H1 (cell line): Measurements from ENCODE around the gene TSPAN2. TPM values are rescaled to one million over a fixed set of nuclear protein-coding genes. Genes with fewer than 3 reads are reported as not detected.

Source experiments
- ASH2L ChIP-seq: fragments of 200-600, 300-600 bp; sonication (generic); IDR thresholded peaks from one replicate; pipeline ENCODE4 v1.7.1; 2017; ENCODE audit warnings: low read length
- BRCA1 ChIP-seq: IDR thresholded peaks from 2 replicates; pipeline ENCODE4 v1.6.1; 2012; ENCODE audit warnings: low read depth, low read length, improper control_type of control experiment
- CBX8 ChIP-seq: fragments of 300-800, 300-1000 bp; sonication (generic); IDR thresholded peaks from 2 replicates; pipeline ENCODE4 v1.7.1; 2016; ENCODE audit warnings: low read depth, low read length, borderline replicate concordance
- CHD1 ChIP-seq: IDR thresholded peaks from 2 replicates; pipeline ENCODE4 v1.6.1; 2012; ENCODE audit warnings: low read depth, low read length, improper control_type of control experiment
- CREB1 ChIP-seq: IDR thresholded peaks from 2 replicates; pipeline ENCODE4 v1.6.1; 2012; ENCODE audit warnings: inconsistent platforms
- CTBP2 ChIP-seq: IDR thresholded peaks from 2 replicates; pipeline ENCODE4 v1.7.0; 2011; ENCODE audit warnings: borderline replicate concordance, mild to moderate bottlenecking, moderate library complexity, mixed read lengths, low read length; ENCODE audit not compliant: insufficient read depth, insufficient read length
- EP300 ChIP-seq, 2 experiments: IDR thresholded peaks; 1 replicate in 1 of 2; 2 replicates in 1 of 2; pipeline ENCODE4 v1.6.1; 2011 to 2012; ENCODE audit warnings: low read depth in 2 of 2, low read length in 2 of 2, mild to moderate bottlenecking in 2 of 2, borderline replicate concordance in 1 of 2, inconsistent platforms in 1 of 2, moderate library complexity in 1 of 2
- JUND ChIP-seq: IDR thresholded peaks from 2 replicates; pipeline ENCODE4 v1.6.1; 2011; ENCODE audit warnings: mild to moderate bottlenecking, improper control_type of control experiment, low read length
- KDM1A ChIP-seq: fragments of 200-600, 300-600 bp; sonication (generic); IDR thresholded peaks from 2 replicates; pipeline ENCODE4 v1.7.1; 2016; ENCODE audit warnings: mild to moderate bottlenecking, low read length, borderline replicate concordance
- SIRT6 ChIP-seq: IDR thresholded peaks from one replicate; pipeline ENCODE4 v1.7.1; 2012; ENCODE audit warnings: low read length, inconsistent platforms
- SIX5 ChIP-seq: IDR thresholded peaks from 2 replicates; pipeline ENCODE4 v1.6.1; 2011; ENCODE audit warnings: mild to moderate bottlenecking, low read depth, low read length
- SP1 ChIP-seq: IDR thresholded peaks from 2 replicates; pipeline ENCODE4 v1.6.1; 2011; ENCODE audit warnings: low read depth, low read length
- TEAD4 ChIP-seq: IDR thresholded peaks from 2 replicates; pipeline ENCODE4 v1.6.1; 2012; ENCODE audit warnings: low read depth, low read length, inconsistent platforms, mixed read lengths
- polyA plus RNA-seq, 7 experiments: library from polyadenylated mRNA; depleted of rRNA in 3 of 7; stranded (reverse) in 5 of 7; unstranded in 2 of 7; fragments of >200 nt in 5 of 7; fragments of 200-250 nt in 2 of 7; gene quantifications; 1 replicate in 5 of 7; 2 replicates in 1 of 7; 4 replicates in 1 of 7; pipeline versions ENCODE4 v1.2.1 to v1.2.3, GENCODE V29; 2011 to 2013; ENCODE audit warnings: missing spikeins in 2 of 7, mixed read lengths in 2 of 7
- total RNA-seq: library from RNA; stranded (reverse); fragmentation: NEBNext Ultra II Directional; extraction: Animal tissue kit (Norgen Biotek cat#: 25700); gene quantifications from 2 replicates; pipeline ENCODE4 v1.2.1, GENCODE V29; 2021
- TF ChIP-seq, protein P1 (sequence below): fragments of 300-600 bp; sonication (generic); IDR thresholded peaks from 2 replicates; pipeline ENCODE4 v1.7.1; 2012; ENCODE audit warnings: low read length, moderate library complexity, mild to moderate bottlenecking, inconsistent platforms; ENCODE audit not compliant: insufficient replicate concordance

The TSPAN2 gene
- total and polyA plus RNA-seq, 2 of the 8 experiments (the other 6 are each of a cell fraction or from before 2014, with no cell fraction given), result 7.4 to 14.2 TPM

DNA sequence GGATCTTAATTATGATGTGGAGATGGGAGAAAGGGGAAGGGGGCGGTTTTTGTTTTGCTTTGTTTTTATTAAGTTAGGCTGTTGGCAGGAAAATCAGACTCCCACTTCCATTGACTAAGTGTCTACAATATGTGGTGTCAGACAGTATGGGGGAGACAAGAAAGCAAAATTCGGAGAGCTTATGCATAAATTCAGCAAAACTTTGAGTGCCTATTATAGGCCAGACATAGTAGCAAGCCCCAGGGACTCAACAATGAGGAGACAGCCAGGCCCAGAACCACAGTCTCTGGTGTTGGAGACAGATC, 835 bp upstream of the TSPAN2 start (continued):
- TF ChIP-seq, protein P1, sequence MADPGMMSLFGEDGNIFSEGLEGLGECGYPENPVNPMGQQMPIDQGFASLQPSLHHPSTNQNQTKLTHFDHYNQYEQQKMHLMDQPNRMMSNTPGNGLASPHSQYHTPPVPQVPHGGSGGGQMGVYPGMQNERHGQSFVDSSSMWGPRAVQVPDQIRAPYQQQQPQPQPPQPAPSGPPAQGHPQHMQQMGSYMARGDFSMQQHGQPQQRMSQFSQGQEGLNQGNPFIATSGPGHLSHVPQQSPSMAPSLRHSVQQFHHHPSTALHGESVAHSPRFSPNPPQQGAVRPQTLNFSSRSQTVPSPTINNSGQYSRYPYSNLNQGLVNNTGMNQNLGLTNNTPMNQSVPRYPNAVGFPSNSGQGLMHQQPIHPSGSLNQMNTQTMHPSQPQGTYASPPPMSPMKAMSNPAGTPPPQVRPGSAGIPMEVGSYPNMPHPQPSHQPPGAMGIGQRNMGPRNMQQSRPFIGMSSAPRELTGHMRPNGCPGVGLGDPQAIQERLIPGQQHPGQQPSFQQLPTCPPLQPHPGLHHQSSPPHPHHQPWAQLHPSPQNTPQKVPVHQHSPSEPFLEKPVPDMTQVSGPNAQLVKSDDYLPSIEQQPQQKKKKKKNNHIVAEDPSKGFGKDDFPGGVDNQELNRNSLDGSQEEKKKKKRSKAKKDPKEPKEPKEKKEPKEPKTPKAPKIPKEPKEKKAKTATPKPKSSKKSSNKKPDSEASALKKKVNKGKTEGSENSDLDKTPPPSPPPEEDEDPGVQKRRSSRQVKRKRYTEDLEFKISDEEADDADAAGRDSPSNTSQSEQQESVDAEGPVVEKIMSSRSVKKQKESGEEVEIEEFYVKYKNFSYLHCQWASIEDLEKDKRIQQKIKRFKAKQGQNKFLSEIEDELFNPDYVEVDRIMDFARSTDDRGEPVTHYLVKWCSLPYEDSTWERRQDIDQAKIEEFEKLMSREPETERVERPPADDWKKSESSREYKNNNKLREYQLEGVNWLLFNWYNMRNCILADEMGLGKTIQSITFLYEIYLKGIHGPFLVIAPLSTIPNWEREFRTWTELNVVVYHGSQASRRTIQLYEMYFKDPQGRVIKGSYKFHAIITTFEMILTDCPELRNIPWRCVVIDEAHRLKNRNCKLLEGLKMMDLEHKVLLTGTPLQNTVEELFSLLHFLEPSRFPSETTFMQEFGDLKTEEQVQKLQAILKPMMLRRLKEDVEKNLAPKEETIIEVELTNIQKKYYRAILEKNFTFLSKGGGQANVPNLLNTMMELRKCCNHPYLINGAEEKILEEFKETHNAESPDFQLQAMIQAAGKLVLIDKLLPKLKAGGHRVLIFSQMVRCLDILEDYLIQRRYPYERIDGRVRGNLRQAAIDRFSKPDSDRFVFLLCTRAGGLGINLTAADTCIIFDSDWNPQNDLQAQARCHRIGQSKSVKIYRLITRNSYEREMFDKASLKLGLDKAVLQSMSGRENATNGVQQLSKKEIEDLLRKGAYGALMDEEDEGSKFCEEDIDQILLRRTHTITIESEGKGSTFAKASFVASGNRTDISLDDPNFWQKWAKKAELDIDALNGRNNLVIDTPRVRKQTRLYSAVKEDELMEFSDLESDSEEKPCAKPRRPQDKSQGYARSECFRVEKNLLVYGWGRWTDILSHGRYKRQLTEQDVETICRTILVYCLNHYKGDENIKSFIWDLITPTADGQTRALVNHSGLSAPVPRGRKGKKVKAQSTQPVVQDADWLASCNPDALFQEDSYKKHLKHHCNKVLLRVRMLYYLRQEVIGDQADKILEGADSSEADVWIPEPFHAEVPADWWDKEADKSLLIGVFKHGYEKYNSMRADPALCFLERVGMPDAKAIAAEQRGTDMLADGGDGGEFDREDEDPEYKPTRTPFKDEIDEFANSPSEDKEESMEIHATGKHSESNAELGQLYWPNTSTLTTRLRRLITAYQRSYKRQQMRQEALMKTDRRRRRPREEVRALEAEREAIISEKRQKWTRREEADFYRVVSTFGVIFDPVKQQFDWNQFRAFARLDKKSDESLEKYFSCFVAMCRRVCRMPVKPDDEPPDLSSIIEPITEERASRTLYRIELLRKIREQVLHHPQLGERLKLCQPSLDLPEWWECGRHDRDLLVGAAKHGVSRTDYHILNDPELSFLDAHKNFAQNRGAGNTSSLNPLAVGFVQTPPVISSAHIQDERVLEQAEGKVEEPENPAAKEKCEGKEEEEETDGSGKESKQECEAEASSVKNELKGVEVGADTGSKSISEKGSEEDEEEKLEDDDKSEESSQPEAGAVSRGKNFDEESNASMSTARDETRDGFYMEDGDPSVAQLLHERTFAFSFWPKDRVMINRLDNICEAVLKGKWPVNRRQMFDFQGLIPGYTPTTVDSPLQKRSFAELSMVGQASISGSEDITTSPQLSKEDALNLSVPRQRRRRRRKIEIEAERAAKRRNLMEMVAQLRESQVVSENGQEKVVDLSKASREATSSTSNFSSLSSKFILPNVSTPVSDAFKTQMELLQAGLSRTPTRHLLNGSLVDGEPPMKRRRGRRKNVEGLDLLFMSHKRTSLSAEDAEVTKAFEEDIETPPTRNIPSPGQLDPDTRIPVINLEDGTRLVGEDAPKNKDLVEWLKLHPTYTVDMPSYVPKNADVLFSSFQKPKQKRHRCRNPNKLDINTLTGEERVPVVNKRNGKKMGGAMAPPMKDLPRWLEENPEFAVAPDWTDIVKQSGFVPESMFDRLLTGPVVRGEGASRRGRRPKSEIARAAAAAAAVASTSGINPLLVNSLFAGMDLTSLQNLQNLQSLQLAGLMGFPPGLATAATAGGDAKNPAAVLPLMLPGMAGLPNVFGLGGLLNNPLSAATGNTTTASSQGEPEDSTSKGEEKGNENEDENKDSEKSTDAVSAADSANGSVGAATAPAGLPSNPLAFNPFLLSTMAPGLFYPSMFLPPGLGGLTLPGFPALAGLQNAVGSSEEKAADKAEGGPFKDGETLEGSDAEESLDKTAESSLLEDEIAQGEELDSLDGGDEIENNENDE, result no peak
- TF ChIP-seq CREB1 (no peak), KDM1A (no peak), SP1 (no peak), BRCA1 (no peak), CTBP2 (no peak), ASH2L (no peak), CHD1 (no peak), JUND (no peak), SIRT6 (no peak), SIX5 (no peak), TEAD4 (no peak), CBX8 (no peak), EP300 (IDR thresholded peaks at IDR 0.05; ENCODE audit: borderline replicate concordance in 1 of 2, low read depth in 2 of 2, low read length in 2 of 2) (no peak)
